ENCODE measurements around the gene PGAM1. TPM values are rescaled to one million over a fixed set of nuclear protein-coding genes. Genes with fewer than 3 reads are reported as not detected.

Gene PGAM1
- polyA plus RNA-seq (ENCODE audit: insufficient read length in 12 of 12): 100 to 1,000 TPM in 5 of 12 donors, 10 to 100 TPM in 6, not detected in 1; 81.0 to 148 (median 93.8) TPM
- long read RNA-seq, donor 1, transcript PGAM1-201 (4 exons, 1,830 nt): major isoform, 60 of 88 reads
- long read RNA-seq, donor 1, partial matches to known transcripts: 28 of 88 reads
- long read RNA-seq, donor 1, other reads (novel, unspliced or antisense): 0 of 88 reads
- long read RNA-seq, donor 2, transcript PGAM1-201 (4 exons, 1,830 nt): major isoform, 57 of 57 reads
- long read RNA-seq, donor 2, partial matches to known transcripts: 0 of 57 reads
- long read RNA-seq, donor 2, other reads (novel, unspliced or antisense): 0 of 57 reads
- long read RNA-seq, donor 3, transcript PGAM1-201 (4 exons, 1,830 nt): major isoform, 20 of 21 reads
- long read RNA-seq, donor 3, partial matches to known transcripts: 0 of 21 reads
- long read RNA-seq, donor 3, other reads (novel, unspliced or antisense): 0 of 21 reads
- long read RNA-seq, donor 4, transcript PGAM1-201 (4 exons, 1,830 nt): major isoform, 9 of 10 reads
- long read RNA-seq, donor 4, partial matches to known transcripts: 0 of 10 reads
- long read RNA-seq, donor 4, other reads (novel, unspliced or antisense): 0 of 10 reads
- long read RNA-seq, donor 5: 0 reads
- long read RNA-seq, donor 6, transcript PGAM1-201 (4 exons, 1,830 nt): major isoform, 42 of 42 reads
- long read RNA-seq, donor 6, partial matches to known transcripts: 0 of 42 reads
- long read RNA-seq, donor 6, other reads (novel, unspliced or antisense): 0 of 42 reads
- long read RNA-seq, donor 7, transcript PGAM1-201 (4 exons, 1,830 nt): major isoform, 27 of 27 reads
- long read RNA-seq, donor 7, partial matches to known transcripts: 0 of 27 reads
- long read RNA-seq, donor 7, other reads (novel, unspliced or antisense): 0 of 27 reads
- long read RNA-seq, donor 8, transcript PGAM1-201 (4 exons, 1,830 nt): major isoform, 58 of 85 reads
- long read RNA-seq, donor 8, partial matches to known transcripts: 12 of 85 reads
- long read RNA-seq, donor 8, other reads (novel, unspliced or antisense): 15 of 85 reads
- long read RNA-seq, donor 9, transcript PGAM1-201 (4 exons, 1,830 nt): major isoform, 52 of 52 reads
- long read RNA-seq, donor 9, partial matches to known transcripts: 0 of 52 reads
- long read RNA-seq, donor 9, other reads (novel, unspliced or antisense): 0 of 52 reads
- long read RNA-seq, donor 10, transcript PGAM1-201 (4 exons, 1,830 nt): major isoform, 51 of 56 reads
- long read RNA-seq, donor 10, partial matches to known transcripts: 5 of 56 reads
- long read RNA-seq, donor 10, other reads (novel, unspliced or antisense): 0 of 56 reads
- long read RNA-seq, donor 11, transcript PGAM1-201 (4 exons, 1,830 nt): major isoform, 72 of 72 reads
- long read RNA-seq, donor 11, partial matches to known transcripts: 0 of 72 reads
- long read RNA-seq, donor 11, other reads (novel, unspliced or antisense): 0 of 72 reads

DNA sequence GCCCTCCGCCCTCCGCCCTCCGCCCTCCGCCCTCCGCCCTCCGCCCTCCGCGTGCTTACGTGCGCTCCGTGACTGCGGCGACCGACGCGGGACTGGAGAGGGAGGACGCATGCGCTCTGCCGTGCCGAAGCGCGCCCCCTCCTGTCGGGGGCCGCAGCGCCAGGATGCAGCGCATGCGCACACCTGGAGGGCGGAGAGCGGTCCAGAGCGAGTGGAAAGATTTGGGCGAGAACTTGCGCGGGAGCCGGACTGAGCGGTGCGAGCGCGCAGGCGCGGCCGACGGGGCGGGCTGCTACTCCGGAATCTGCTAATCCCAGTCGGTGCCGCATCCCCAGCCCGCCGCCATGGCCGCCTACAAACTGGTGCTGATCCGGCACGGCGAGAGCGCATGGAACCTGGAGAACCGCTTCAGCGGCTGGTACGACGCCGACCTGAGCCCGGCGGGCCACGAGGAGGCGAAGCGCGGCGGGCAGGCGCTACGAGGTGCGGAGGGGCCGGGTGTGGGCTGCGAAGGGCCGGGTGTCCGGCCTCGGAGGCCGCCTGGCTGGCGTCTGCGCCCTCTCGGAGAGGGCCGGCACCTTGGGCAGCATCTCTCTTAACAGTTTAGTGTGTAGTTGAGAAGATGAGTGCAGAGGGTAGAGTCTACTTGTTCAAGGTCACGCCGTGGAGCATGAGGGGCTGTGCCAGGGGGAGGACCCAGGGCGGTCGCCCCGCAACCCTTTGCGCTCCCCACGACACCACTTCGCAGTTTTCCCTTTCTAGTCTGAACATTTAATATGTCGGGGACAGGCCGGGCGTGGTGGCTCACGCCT lies at the start of gene PGAM1:
TSS of gene PGAM1 (plus strand) at position 228 of the 812 bp plus-strand sequence. CDS start at position 345, 117 bp downstream.
- DNase-seq: peak; percentile 98

DNA sequence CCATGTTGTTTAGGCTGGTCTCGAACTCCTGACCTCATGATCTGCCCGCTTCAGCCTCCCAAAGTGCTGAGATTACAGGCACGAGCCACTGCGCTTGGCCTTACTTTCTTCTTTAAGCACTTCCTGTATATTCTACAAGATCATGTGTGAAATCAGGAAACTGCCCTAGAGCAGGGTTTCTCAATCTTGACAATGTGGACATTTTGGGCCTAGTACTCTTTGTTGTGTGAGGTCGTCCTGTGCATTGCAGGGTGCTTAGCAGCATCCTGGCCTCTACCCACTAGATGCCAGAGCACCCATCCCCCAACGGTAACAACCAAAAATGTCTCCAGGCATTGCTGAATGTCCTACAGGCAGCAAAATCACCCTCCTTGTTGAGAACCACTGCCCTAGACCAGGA lies 49.6 kb upstream of the PGAM1 start:
- DNase-seq: no peak

DNA sequence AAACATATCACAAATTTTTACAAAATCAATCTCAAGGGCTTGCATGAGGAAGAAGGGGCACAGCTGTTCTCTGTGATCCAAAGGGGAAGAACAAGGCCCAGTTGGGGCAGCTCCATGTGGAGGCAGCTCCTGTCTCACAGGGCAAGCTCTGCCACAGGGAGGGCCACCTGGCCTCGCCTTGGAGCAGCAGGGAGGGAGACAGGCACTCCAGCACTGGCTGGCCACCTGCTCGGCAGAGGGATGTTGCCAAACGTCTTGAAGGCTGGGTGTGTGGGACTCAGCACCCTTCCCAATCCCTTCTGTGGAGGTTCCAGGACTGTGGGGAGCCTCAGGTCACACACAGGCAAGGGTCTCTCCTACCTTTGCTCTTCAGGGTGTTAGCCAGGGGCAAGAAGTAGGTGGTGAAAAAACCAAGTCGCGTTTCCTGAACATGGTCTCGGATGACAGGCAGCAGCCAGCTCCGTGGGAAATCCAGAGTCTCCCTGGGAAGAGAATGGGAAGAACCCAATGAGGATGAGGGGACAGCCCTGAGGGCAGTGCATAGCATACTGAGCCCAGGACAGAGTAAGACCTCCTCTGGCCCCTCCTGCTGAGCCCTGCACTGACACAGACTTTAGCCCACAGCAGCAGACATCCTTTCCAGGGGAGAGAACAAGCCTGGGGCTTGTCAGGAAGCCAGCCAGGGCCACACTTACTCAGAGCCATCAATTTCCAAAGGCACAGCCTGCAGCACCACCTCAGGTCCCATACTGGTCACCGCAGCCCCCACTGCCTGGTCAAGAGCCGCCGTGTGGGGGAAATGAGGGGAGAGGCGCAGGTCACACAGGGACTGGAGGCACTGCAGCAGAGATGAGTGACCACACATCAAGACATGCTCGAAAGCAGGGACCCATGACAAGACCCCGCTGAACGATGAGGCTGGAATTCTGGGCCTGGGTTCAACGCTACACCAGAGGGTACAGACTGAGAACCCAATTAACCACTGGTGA lies 46.8 kb upstream of the PGAM1 start:
- DNase-seq: no peak

DNA sequence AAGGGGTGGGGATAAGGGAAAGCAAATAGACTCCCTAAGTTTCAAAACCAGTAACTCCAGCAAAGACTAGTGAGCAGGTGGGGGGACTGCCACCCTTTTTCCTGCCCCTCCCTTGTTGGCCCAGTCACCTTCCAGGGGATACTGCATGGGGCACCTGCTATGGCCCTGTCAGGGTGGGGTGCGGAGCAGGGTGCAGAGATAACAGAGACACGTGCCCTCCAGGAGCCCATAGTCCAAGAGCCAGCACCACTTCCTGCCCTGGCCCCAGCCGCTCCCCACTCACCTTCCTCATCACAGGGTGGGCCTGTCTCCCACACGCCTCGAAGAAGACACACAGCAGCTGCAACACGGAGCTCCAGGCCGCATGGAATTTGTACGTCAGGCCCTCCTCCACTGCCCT lies 45.5 kb upstream of the PGAM1 start:
- no peak for DNase-seq

DNA sequence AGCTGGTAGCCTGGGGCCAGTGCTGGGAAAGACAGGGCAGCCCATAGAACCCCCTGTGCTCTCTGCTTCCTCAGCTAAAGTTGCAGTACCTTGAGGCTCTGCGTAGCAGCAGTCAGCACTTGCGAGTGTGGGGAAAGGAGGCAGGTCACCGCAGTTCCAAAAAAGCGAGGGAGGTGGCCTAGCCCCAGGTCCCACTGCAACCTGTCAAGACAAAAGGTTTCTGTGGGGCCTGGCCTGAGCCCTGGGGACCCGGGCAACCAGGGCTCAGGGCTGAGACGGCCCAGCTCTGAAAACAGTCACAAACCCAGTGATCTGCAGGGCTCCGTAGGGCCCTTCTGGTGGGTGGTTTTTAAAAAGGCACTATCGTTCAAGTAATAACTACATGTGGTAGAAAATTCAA lies 44.4 kb upstream of the PGAM1 start:
- no peak for DNase-seq

DNA sequence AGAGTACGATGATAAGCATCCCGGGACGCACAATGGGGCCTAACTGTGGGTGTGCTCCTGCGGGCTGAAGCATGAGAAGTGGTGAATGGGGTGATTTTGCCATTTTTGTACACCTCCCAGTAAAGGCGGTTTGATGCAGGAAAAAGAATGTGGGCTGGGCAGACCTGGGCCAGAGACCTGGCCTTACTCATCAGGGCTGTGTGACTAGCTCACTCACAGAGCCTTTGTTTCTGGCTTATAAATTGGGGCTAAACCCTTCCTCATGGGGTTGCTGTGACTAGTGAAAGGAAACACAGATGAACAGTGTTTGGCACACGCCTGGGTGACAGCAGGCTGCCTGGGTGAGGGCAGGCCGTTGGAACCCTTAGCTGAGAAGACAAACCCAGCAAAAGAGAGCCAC lies 42.8 kb upstream of the PGAM1 start:
- DNase-seq: no peak

DNA sequence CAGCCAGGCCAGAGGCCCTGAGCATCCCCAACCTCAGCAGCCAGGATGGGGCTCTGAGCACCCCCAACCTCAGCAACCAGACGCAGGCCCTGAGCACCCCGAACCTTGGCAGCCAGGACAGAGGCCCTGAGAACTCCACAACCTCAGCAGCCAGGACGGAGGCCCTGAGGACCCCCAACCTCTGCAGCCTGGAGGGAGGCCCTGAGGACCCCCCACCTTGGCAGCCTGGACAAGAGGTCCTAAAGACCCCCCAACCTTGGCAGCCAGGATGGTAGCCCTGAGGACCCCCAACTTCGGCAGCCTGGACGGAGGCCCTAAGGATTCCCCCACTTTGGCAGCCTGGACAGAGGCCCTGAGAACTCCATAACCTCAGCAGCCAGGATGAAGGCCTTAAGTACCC lies 41.8 kb upstream of the PGAM1 start:
- DNase-seq: no peak

DNA sequence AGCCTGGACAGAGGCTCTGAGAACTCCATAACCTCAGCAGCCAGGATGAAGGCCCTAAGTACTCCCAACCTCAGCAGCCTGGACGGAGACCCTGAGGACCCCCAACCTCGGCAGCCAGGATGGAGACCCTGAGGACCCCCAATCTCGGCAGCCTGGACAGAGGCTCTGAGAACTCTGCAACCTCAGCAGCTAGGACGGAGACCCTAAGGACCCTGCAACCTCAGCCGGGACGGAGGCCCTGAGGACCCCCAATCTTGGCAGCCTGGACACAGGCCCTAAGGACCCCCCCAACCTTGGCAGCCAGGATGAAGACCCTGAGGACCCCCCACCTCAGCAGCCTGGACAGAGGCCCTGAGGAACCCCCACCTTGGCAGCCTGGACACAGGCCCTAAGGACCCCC lies 41.4 kb upstream of the PGAM1 start:
- no peak for DNase-seq

DNA sequence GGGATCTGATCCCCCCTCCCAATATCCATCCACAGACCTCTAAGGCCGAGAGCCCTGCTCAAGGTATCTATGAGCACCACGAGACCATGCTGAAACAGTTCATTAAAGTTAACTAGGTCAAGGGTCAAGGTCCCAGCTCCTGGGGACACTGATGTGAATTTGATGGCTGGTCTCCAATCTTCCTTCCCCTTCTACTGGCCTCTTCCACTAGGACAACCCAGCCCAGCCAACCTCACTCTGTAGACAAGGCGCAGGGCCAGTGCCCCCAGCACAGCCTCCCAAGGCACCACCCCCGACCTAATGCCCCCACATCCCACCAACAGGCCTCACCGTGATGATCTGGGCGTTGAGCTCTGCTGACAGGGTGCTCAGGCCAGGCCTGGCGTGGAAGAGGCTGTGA lies 40.4 kb upstream of the PGAM1 start:
- DNase-seq: no peak

DNA sequence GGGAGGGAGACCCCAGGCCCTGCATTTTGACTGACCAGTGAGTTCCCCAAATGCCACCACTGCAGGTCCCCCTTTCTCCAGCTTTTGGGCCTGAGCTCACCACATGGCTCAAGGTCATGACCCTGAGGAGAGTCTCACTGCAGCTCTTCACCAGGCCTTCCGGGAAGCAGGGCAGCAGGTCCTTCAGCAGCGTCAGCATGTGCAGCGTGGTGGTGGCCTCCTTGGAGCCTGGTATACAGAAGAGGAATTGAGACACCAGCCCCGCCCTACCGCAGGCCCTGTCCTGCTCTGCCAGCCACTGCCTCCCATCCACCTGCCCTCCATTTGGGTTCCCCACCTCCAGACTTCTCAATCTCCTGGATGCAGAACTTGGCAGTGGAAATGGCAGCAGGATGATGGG lies 37.8 kb upstream of the PGAM1 start:
- DNase-seq: no peak

DNA sequence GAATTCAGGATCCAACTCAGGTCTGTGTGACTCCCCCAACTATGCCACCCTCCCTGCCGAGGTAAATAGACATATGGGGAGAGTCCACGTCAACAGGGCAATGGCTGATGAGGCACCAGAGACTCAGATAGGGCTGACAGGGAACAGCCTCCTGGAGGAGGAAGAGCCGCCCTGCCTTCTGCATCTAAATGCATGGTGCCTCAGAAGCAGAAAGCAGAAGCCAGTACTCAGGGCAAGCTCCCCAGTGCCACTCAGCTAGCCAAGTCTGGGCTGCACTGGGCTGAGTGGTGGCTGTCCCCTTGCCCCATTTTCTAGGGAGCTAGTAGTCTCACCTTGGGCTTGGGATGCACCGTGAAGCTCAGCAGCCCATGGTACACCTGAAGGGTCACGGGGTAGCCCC lies 35.9 kb upstream of the PGAM1 start:
- DNase-seq: no peak

DNA sequence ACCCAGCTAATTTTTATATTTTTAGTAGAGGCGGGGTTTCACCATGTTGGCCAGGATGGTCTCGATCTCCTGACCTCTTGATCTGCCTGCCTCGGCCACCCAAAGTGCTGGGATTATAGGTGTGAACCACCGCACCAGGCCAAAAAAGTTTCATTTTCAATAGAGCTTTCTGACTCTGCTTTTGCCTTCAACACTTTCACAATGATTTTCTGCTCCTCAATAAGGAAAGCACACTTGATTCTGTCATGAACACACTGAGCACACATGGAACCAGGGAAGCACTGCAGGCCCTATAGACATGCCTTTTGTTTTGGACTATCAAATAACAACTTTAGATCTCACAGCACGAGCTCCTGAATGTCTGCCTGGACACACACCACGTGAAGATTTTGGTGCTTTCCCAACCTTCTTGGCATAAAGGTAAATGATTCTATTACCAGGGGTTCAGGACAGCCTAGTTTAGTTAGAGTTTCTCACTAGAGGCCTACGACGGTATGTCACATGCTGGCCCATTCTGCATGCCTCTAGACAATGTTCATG lies 32.9 kb upstream of the PGAM1 start:
- no peak for DNase-seq

DNA sequence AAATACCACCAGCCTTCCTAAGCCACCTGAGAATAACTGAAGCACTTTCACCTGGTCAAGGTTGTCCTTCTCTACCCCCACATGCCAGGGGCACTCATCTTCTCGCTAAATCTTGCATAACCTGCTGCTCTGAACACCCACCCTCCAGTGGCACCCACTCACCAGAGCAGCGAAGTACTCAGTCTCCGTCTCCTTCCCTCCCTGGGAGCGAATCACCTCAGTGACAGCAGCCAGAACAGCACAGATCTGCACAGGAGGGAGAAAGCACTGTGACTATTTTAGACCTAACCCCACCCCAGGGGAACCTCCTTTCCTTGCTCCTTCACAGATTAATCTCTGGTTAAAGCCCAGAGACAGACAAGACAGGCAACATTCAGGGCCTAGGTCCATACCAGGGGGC lies 29.9 kb upstream of the PGAM1 start:
- DNase-seq: no peak

DNA sequence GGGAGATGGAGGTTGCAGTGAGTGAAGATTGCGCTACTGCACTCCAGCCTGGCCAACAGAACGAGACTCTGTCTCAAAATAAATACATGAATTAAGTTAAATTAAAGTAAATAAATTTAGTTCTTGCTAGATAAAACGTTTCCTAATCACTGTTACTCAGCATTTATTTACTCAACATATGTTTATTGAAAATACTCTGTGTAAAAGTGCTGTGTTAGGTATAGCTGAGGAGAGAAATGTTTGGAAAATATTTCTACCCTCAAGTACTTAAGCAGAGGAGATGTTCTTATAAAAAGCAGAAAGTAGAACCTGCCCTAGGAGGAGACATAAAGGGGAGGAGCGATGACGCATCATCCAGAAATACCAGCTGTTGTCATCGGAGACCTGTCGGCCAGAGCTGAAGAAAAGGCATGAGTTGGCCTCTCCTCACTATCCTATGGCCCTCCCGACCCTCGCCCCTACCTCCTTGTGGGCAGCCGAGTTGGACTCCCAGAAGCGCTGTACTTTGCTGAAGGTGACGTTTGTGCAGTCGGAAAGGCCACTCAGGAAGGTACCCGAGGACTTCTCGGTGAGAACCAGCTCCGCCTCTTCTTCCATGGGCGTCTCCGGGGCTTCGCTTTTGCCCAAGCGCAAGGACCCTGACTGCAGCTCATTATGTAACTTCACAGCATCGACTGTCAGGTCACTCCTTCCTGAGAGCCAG lies 26.0 kb upstream of the PGAM1 start:
- DNase-seq: no peak

DNA sequence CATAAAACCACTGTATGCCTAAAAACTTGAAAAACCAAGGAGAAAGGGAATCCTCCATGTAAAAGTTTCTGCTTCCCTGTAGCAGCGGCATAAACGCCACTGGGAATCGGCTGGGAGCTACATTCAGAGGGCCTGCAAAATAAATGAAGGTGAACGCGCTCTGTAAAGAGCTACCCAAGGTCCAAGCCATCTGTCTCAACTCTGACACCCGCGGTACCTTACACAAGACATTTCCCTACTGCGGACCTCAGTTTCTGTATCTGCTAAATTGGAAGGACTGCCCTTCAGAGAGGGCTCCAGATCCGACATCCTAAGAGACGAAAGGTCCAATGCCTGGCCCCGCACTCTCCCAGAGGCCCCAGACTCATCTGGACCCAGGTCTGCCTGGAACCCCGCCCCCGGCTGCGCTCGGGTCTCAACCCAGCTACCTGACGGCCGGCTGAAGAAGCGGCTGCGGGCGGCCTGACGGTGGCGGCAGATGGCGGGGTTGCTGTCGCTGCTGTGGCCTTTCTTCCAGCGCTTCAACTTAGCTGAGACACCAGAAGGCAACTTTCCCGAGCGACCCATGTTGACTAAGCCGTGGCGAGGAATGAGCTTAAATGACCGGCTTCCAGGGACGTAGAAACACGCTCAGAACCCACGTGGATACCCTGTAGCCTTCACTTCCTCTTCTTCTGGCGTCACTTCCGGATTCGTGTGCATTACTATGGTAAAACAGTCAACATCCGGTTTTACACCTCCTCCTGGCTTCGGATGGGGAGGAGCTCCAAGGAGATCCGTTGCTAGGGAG lies 25.1 kb upstream of the PGAM1 start, which contains the start of gene RRP12:
TSS of gene RRP12 (minus strand) at position 676 of the 790 bp plus-strand sequence. CDS start at position 567, 109 bp downstream.
- peak; percentile 96 for DNase-seq

DNA sequence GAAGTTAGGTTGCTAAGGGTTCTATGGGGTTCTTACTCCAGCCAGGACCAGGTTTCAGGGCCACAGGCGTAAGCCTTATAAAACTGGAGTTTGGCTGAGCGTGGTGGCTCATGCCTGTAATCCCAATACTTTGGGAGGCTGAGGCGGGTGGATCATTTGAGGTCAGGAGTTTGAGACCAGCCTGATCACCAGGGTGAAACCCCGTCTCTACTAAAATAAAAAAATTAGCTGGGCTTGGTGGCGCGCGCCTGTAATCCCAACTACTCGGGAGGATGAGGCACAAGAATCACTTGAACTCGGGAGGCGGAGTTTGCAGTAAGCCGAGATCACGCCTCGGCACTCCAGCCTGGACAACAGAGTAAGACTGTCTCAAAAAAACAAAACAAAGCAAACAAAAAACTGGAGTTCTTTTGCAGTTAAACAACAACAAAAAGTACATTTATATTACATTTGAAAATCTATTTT lies 24.5 kb upstream of the PGAM1 start:
- DNase-seq: no peak

DNA sequence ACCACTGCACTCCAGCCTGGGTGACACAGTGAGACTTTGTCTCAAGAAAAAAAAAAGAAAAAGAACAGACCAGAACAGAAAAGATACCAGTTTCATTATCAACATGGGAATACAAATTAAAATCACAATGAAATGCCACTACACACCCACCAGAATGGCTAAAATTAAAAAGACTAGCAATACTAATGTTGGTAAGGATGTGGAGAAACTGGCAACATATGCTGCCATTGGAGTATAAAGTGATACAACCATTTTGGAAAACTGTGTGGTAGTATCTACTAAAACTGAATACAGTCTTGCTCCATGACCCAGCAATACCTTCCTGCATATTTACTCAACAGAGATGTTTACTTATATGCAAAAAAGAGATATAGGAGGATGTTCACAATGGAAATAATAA lies 21.9 kb upstream of the PGAM1 start:
- DNase-seq: no peak

Data from muscle of arm (tissue), 14 donors.